NCI-H510A (cell line): ENCODE measurements around the gene AMZ2.
A peak's percentile ranks its signal among the peaks of the same experiment; 100 is the strongest.
"Not testable (repeated sequence)": the region's sequence is repeated elsewhere in the genome, so short reads cannot be mapped to it uniquely, and the experiment has no call there.

Experiments used
- DNase-seq: peaks from one replicate; lab custom pipeline; 2025; lab: John Stamatoyannopoulos, UW

AMZ2 gene

GRCh38 chr17:68253426-68253825 lies 5.6 kb downstream of the AMZ2 start:
- DNase-seq = not testable (repeated sequence)

DNA sequence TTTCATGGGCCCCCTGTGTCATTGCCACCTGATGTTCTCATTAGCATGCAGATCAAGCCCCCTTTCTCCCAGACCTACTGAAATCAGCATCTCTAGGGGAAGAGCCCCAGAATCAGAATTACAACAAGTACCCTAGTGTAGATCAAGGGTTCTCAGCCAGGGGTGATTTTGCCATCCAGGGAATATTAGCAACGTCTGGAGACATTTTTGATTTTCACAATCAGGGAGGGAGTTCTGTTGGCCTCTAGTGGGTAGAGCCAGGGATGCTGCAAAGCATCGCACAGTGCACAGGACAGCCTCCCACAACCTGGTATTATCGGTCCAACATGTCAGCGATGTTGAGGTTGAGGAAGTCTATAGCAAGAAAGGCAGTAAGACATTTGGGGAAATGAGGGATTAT lies 7.3 kb downstream of the AMZ2 start:
- DNase-seq = no peak

GRCh38 chr17:68255731-68256538 lies 8.1 kb downstream of the AMZ2 start:
- no peak for DNase-seq

- DNase-seq = not testable (repeated sequence)
These were observed 8.9 kb downstream of the AMZ2 start for GRCh38 chr17:68256701-68257100.

- no peak for DNase-seq
These were observed 10.1 kb downstream of the AMZ2 start for GRCh38 chr17:68257934-68258333.

GRCh38 chr17:68258890-68259647 lies 11.2 kb downstream of the AMZ2 start:
- DNase-seq = not testable (repeated sequence)

DNA sequence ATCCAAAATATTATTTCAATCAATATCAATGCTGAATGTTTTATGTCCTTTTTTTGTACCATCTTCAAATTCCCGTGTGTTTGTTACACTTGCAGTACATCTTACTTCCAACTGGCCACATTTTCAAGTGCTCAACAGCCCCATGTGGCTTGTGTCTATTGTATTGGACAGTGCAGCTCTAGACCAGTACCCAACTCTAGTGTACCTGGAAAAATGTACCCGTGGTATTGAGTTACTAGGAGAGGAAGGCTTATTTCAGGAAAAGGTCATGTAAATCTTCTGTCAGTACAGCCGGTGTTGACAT lies 11.8 kb downstream of the AMZ2 start:
- not testable (repeated sequence) for DNase-seq

DNA sequence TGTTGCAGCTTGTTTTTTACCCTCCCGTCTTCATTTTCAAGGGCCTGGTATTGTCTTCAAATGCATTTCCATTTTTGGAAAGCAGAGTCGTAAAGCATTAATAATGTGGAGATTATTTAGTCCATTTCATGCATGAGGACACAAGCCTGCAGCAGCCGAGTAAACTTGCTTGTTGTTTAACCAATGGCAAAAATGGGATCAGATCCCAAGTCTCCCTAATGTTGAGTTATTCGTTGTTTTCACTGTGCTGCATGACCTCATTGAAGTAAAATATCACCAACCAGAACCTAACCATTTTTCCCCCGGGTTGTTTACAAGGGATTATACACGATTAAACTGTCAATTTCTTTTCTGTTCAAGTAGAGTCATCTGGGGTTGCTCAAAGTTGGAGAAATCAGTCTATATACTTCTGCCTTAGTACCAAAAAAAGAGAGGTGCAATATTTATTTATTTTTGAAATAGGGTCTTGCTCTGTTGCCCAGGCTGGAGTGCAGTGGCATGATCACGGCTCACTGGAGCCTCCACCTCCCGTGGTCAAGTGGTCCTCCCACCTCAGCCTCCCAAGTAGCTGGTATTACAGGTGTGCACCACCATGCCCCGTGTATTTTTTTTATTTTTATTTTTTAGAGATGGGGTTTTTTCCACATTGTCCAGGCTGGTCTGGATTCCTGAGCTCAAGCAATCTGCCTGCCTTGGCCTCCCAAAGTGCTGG lies 12.4 kb downstream of the AMZ2 start:
- no peak for DNase-seq

DNA sequence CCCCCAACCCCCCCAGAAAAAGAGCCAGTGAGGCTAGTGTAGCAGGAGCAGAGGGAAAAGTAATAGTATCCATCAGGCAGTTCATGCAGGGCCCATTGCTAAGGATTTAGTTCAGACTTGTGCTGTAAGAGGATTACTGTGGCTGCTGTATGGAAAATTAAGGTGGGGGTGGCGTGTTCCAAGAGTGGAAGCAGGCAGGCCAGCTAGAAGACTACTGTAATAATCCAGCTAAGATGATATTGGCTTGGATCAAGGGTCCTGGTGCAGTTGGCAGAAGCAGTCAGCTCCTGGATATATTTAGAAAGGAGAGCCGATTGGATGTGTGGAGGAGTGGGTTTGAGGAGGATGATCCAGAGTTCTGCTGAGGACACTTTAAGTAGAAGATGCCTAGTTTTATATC lies 14.6 kb downstream of the AMZ2 start:
- not testable (repeated sequence) for DNase-seq

DNA sequence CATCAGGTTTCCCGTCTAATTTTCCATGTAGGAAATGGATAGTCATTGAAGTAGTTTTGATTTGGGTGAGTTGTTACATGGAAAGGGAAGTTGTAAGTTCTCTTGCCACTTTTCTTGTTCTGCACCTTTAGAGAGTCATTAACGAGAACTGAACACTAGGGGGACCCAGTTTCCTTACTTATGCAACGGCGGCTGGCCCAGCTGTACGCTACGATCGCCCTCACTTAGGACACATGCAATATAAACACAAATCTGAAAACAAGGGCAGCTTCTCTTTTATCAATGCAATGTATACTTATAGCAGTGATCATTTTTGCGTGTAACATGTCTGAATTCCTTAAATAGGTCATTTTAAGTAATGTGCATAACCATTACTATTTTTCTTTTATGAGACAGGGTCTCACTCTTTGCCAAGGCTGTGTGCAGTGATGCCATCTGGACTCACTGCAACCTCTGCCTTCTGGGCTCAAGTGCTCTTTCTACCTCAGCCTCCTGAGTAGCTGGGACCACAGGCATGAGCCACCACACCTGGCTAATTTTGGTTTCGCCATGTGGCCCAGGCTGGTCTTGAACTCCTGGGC lies 15.3 kb downstream of the AMZ2 start:
- DNase-seq = not testable (repeated sequence)

DNA sequence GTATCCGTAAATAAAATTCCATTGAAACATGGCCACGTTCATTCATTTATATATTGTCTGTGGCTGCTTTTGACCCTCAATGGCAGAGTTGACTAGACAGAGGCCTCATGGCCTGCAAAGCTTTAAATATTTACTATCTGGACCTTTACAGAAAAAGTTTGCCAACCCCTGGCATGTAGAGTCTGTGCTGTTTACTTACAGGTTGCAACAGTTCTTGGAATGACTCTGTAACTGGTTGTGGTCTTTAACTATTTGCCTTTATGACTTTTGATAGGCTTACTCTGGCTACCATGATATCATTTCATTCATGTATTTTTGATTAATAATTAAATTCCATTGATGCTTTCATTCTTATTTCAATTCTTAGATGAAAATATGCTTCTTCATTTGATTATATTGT lies 18.0 kb downstream of the AMZ2 start:
- DNase-seq = not testable (repeated sequence)

DNA sequence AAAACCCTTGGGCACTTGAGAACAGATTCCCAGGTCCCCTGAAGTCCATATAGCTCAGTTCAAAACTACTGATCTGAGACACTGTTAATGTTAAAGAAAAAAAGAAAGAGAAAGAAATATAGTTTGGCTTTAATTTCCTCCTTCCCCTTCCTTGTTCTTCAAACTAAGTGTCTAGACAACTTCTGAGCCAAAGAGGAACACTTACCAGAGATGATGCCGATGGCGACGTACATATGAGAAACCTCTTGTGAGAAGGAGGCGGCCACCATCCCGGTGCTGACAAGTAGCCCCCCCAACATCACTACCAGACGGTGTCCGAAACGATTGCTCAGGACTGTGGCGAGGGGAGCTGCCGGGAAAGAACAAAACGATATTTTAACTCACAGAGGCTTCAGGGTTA lies 25.9 kb downstream of the AMZ2 start:
- no peak for DNase-seq

- not testable (repeated sequence) for DNase-seq
These were observed 28.5 kb downstream of the AMZ2 start for GRCh38 chr17:68276339-68276738.

DNA sequence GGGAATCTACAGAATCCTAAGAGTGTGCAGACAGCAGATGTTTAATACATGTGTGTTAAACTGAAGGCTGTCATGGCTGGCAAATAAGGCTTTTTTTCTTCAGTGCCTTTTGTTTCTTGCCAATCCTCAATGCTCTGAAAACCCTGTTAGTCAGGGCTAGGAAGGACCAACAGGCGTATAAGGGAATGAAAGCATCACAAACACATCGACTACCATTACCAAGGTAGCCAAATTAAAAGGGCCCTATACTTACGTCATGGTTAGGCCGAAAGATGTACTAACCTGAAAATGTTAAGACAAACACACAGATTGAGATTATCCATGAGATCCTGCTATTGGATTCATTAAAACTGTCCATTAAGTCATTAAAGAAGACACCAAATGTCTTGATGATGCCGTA lies 30.0 kb downstream of the AMZ2 start:
- DNase-seq = no peak

DNA sequence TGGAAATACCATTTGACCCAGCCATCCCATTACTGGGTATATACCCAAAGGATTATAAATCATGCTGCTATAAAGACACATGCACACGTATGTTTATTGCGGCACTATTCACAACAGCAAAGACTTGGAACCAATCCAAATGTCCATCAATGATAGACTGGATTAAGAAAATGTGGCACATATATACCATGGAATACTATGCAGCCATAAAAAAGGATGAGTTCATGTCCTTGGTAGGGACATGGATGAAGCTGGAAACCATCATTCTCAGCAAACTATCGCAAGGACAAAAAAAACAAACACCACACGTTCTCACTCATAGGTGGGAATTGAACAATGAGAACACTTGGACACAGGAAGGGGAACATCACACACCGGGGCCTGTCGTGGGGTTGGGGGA lies 34.1 kb downstream of the AMZ2 start:
- DNase-seq = not testable (repeated sequence)

GRCh38 chr17:68288375-68288774 lies 40.5 kb downstream of the AMZ2 start:
- DNase-seq = no peak

DNA sequence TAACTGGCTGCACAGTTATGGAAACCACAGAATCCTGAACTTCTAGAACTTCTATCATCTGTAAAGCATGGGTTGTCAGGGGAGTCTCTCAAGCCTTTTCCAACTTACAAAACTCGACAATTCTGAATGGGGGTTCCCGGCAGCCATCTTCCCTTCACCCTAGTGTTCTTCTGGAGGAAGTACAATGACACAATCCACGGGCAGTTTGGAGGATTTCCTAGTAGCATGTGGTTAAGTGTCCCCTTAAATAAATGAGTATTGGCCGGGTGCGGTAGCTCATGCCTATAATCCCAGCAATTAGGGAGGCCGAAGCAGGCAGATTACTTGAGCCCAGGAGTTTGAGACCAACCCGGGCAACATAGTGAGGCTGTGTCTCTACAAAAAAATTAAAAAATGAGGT lies 41.0 kb downstream of the AMZ2 start:
- DNase-seq = no peak

GRCh38 chr17:68289473-68289872 lies 41.6 kb downstream of the AMZ2 start:
- no peak for DNase-seq

- DNase-seq = no peak
These were observed 42.1 kb downstream of the AMZ2 start for GRCh38 chr17:68289936-68290267.

DNA sequence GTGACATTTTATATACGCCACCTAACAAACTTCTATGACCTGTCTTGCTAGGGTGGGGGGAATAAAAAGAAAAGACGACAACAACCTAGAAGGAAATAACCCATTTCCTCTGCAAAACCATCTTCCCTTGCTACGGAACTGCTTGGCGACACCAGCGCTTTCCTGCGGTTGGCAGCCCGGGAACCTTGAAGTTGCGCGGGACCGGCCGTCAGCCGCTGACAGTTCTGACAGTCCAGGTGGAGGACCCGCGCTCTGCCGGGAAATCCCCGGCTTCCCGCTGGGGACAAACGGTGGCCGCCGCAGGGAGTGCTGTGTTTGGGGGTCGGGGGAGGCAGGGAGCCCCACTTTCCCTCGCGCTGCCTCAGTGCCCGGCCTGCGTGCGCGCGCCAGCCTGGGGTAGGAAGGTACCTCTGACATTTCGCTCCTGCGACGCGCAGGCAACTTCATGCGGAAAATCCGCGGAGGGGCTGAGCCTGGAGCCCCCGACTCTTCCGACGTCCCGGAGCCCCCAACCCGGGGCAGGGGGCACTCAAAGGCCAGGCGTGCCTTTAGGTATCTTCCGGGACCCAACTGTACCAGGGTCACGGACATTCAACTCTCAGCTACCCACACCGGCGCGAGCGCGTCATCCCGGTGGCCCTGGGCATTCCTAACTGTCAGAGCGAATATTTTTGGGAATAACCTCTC lies 42.6 kb downstream of the AMZ2 start:
- no peak for DNase-seq

GRCh38 chr17:68290955-68291835 lies 43.4 kb downstream of the AMZ2 start, which contains the start of the genes ARSG and SLC16A6:
TSS of gene ARSG (plus strand) at chr17:68291495. CDS start at chr17:68307494, 15,999 bp downstream.
TSS of gene SLC16A6 (minus strand) at chr17:68291127. CDS start at chr17:68278320, 12,807 bp downstream.
- DNase-seq = peak; percentile 54
